Keratinocyte (primary cell): Measurements from ENCODE around the gene GRAMD4. TPM values are rescaled to one million over a fixed set of nuclear protein-coding genes. Genes with fewer than 3 reads are reported as not detected.

Experiments
- DNase-seq: peaks from one replicate; pipeline ENCODE4 v3.0.0-alpha.2; 2011; ENCODE audit warnings: low read depth, missing footprints, low spot score
- FAIRE-seq: peaks from 2 replicates; lab custom pipeline; 2011; peaks lifted over from hg19 to GRCh38; lab: Jason Lieb, UNC
- H2AFZ ChIP-seq: 2 replicates; pipeline ENCODE4 v1.6.0; 2012; ENCODE audit warnings: low read length, control low read depth, inconsistent platforms; ENCODE audit not compliant: control insufficient read depth
- H3K27ac ChIP-seq: 2 replicates; pipeline ENCODE4 v1.5.1; 2011; ENCODE audit warnings: low read length; ENCODE audit not compliant: control insufficient read depth, insufficient read depth
- H3K27me3 ChIP-seq: 3 replicates; pipeline ENCODE4 v1.6.0; 2011; ENCODE audit warnings: low read length; ENCODE audit not compliant: control insufficient read depth, insufficient read depth; ENCODE audit errors: extremely low read depth
- H3K36me3 ChIP-seq, 2 experiments: 2 replicates in 1 of 2; 3 replicates in 1 of 2; pipeline ENCODE4 v1.5.1; 2011; ENCODE audit warnings: low read length in 2 of 2, mild to moderate bottlenecking in 1 of 2; ENCODE audit not compliant: control insufficient read depth in 2 of 2, insufficient read depth in 2 of 2; ENCODE audit errors: extremely low read depth in 1 of 2
- H3K4me1 ChIP-seq: 3 replicates; pipeline ENCODE4 v1.5.1; 2011; ENCODE audit warnings: low read length; ENCODE audit not compliant: control insufficient read depth, insufficient read depth; ENCODE audit errors: extremely low read depth
- H3K4me2 ChIP-seq: 3 replicates; pipeline ENCODE4 v1.6.0; 2011; ENCODE audit warnings: low read depth, low read length; ENCODE audit not compliant: control insufficient read depth, insufficient read depth; ENCODE audit errors: extremely low read depth
- H3K4me3 ChIP-seq, 3 experiments: fragments of 200-600 bp in 1 of 3; sonication (generic) in 1 of 3; 2 replicates in 2 of 3; 3 replicates in 1 of 3; pipeline ENCODE4 v1.5.1; 2011 to 2016; ENCODE audit warnings: low read length in 3 of 3, mild to moderate bottlenecking in 3 of 3, control low read depth in 2 of 3, inconsistent platforms in 1 of 3, low read depth in 1 of 3, mixed read lengths in 1 of 3, mixed run types in 1 of 3, moderate library complexity in 1 of 3; ENCODE audit not compliant: control insufficient read depth in 2 of 3, insufficient read depth in 2 of 3; ENCODE audit errors: extremely low read depth in 1 of 3
- H3K79me2 ChIP-seq: 2 replicates; pipeline ENCODE4 v1.6.0; 2012; ENCODE audit warnings: low read length; ENCODE audit not compliant: control insufficient read depth, insufficient read depth
- H3K9ac ChIP-seq: 3 replicates; pipeline ENCODE4 v1.6.0; 2011; ENCODE audit warnings: low read length; ENCODE audit not compliant: control insufficient read depth, insufficient read depth; ENCODE audit errors: extremely low read depth
- H3K9me1 ChIP-seq: 3 replicates; pipeline ENCODE4 v1.6.0; 2011; ENCODE audit warnings: low read length; ENCODE audit not compliant: control insufficient read depth, insufficient read depth; ENCODE audit errors: extremely low read depth
- H3K9me3 ChIP-seq: 2 replicates; pipeline ENCODE4 v1.5.1; 2012; ENCODE audit warnings: low read depth, low read length; ENCODE audit not compliant: control insufficient read depth
- H4K20me1 ChIP-seq: 3 replicates; pipeline ENCODE4 v1.6.0; 2011; ENCODE audit warnings: low read length; ENCODE audit not compliant: control insufficient read depth, insufficient read depth; ENCODE audit errors: extremely low read depth
- EZH2 ChIP-seq: IDR thresholded peaks from one replicate; pipeline ENCODE4 v1.6.1; 2012; ENCODE audit warnings: inconsistent platforms, mild to moderate bottlenecking, low read length, moderate library complexity
- dilution Hi-C: fragments of 300-500 bp; cut with MboI; formaldehyde crosslinking; loops from one replicate; pipeline ENCODE4 v1.7.0; 2020; ENCODE audit warnings: low sequenced_read_pairs; ENCODE audit not compliant: extremely low pct_ligation_motif_present
- polyA plus RNA-seq, 5 experiments: library from polyadenylated mRNA; depleted of rRNA in 3 of 5; stranded (reverse) in 3 of 5; stranded (forward) in 1 of 5; unstranded in 1 of 5; fragments of >200 nt; gene quantifications; 1 replicate in 1 of 5; 2 replicates in 3 of 5; 3 replicates in 1 of 5; pipeline versions ENCODE4 v1.2.1 to v1.2.3, GENCODE V29; 2011 to 2012; ENCODE audit warnings: missing spikeins in 2 of 5, low read depth in 1 of 5, low replicate concordance in 1 of 5
- TF ChIP-seq, protein P1 (sequence below), 3 experiments: IDR thresholded peaks in 1 of 3; conservative IDR thresholded peaks in 1 of 3; optimal IDR thresholded peaks in 1 of 3; 2 replicates in 2 of 3; 3 replicates in 1 of 3; pipeline versions ENCODE3 to v1.5.1; 2011; ENCODE audit warnings: low read length in 3 of 3, mild to moderate bottlenecking in 3 of 3, moderate library complexity in 2 of 3, control low read depth in 1 of 3, inconsistent platforms in 1 of 3; ENCODE audit not compliant: insufficient read depth in 2 of 3; ENCODE audit errors: extremely low read depth in 1 of 3

GRAMD4 gene
- polyA plus RNA-seq, 1 donor (not counting 4 experiments of a cell fraction or from before 2014, with no cell fraction given) = 17.3 TPM

- no peaks in the 10 kb centered on the region for H3K27me3 ChIP-seq
- FAIRE-seq (no peak), DNase-seq (no peak)
- H2AFZ ChIP-seq = no peak overlapping the region
- peaks cover 19% of the 10 kb centered on the region for H4K20me1 ChIP-seq
- no peak overlapping the region for H3K27ac ChIP-seq
- no peak for TF ChIP-seq EZH2
- TF ChIP-seq, protein P1, sequence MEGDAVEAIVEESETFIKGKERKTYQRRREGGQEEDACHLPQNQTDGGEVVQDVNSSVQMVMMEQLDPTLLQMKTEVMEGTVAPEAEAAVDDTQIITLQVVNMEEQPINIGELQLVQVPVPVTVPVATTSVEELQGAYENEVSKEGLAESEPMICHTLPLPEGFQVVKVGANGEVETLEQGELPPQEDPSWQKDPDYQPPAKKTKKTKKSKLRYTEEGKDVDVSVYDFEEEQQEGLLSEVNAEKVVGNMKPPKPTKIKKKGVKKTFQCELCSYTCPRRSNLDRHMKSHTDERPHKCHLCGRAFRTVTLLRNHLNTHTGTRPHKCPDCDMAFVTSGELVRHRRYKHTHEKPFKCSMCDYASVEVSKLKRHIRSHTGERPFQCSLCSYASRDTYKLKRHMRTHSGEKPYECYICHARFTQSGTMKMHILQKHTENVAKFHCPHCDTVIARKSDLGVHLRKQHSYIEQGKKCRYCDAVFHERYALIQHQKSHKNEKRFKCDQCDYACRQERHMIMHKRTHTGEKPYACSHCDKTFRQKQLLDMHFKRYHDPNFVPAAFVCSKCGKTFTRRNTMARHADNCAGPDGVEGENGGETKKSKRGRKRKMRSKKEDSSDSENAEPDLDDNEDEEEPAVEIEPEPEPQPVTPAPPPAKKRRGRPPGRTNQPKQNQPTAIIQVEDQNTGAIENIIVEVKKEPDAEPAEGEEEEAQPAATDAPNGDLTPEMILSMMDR (optimal IDR thresholded peaks at IDR 0.05 in 1 of 3, IDR thresholded peaks at IDR 0.05 in 1 of 3, conservative IDR thresholded peaks at IDR 0.05 in 1 of 3; ENCODE audit: extremely low read depth in 1 of 3, insufficient read depth in 2 of 3, low read length in 3 of 3) = no peak
- H3K4me3 ChIP-seq = no peak overlapping the region
- H3K4me1 ChIP-seq = peaks cover 31% of the 10 kb centered on the region
- H3K36me3 ChIP-seq = no peaks in the 10 kb centered on the region
- no peaks in the 10 kb centered on the region for H3K9me3 ChIP-seq
- H3K9ac ChIP-seq = no peak overlapping the region
- H3K9me1 ChIP-seq = no peaks in the 10 kb centered on the region
- no peaks in the 10 kb centered on the region for H3K79me2 ChIP-seq
- dilution Hi-C loops = no loop called here
- H3K4me2 ChIP-seq = no peak overlapping the region
These were observed 35.8 kb downstream of the GRAMD4 start for GRCh38 chr22:46655861-46656608.

DNA sequence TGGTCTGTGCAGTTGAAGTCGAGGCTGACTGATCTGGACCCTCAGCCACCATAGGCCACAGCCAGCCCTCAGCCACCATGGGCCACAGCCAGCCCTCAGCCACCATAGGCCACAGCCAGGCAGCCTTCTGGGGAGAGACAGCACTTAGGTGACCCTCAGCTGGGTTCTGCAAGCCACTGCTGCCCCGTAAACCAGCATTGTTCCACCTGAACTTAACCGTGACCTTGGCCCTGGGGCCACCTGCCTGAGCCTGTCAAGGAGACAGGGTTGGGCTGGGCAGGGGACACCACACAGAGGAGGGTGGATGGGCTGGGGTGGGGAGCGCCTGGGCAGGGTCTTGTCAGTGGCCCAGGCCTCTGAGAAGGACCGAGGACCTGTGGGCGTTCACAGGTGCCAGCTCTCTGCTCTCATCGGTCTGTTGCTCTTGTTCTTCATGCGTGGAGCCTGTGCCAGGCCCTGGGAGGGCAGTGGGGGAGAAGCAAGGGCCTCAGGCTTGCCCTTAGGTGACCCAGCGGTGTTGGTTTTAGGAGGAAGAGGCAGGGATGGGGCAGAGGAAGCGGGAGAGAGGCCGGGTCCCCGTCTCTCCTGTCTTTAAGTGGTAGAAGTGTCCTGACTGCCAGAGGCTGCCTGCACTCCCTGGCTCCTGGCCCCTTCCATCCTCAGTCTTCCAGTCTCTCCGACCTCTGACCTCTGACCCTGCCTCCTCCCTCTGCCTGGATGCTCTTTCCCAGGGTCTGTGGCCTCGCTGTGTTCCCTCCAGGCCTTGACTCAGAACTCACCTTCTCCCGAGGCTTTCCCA, 36.9 kb downstream of the GRAMD4 start:
- no peak for FAIRE-seq
- Histone ChIP-seq H3K36me3 (no peaks in the 10 kb centered on the region), H3K4me1 (peaks cover 36% of the 10 kb centered on the region)

More for the DNA sequence above, 36.9 kb downstream of the GRAMD4 start:
- Histone ChIP-seq H3K9me1 (no peaks in the 10 kb centered on the region), H3K79me2 (no peaks in the 10 kb centered on the region), H3K9ac (no peak overlapping the region), H3K9me3 (no peaks in the 10 kb centered on the region), H3K27ac (no peak overlapping the region), H4K20me1 (peaks cover 18% of the 10 kb centered on the region), H3K27me3 (no peaks in the 10 kb centered on the region), H3K4me2 (no peak overlapping the region), H3K4me3 (no peak overlapping the region), H2AFZ (no peak overlapping the region)
- dilution Hi-C loops = no loop called here
- DNase-seq = no peak
- TF ChIP-seq EZH2 = no peak
- TF ChIP-seq, protein P1 (optimal IDR thresholded peaks at IDR 0.05 in 1 of 3, IDR thresholded peaks at IDR 0.05 in 1 of 3, conservative IDR thresholded peaks at IDR 0.05 in 1 of 3; ENCODE audit: extremely low read depth in 1 of 3, insufficient read depth in 2 of 3, low read length in 3 of 3) = no peak
